Measurements from ENCODE around the gene CYTH1.

DNA sequence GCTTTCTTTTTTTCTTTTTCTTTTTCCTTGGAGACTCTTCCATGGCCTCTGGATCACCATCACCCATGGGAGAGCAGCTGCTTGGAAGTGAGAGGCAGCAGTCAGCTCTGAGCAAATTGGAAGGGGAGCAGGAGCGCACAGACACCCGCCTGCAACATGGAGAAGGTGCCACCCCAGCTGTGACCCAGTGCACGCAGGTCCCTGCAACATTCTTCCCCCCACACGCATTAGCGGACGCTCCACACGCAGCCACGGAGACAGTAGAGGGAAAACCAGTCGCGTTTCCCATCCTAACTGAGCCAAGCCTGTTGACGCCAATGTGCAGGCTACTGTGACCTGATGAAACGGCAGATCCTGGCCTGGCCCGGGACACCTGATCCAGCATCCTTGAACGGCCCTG, 20.4 kb upstream of the CYTH1 start:
- TF ChIP-seq EP300 (IDR thresholded peaks at IDR 0.05) (no peak), TFCP2L1 (CRISPR knock-in tag; IDR thresholded peaks at IDR 0.05) (no peak), CHD2 (IDR thresholded peaks at IDR 0.05; ENCODE audit: low read length, partially characterized antibody) (no peak), RFX5 (IDR thresholded peaks at IDR 0.05) (no peak)
- TF ChIP-seq, protein P1, sequence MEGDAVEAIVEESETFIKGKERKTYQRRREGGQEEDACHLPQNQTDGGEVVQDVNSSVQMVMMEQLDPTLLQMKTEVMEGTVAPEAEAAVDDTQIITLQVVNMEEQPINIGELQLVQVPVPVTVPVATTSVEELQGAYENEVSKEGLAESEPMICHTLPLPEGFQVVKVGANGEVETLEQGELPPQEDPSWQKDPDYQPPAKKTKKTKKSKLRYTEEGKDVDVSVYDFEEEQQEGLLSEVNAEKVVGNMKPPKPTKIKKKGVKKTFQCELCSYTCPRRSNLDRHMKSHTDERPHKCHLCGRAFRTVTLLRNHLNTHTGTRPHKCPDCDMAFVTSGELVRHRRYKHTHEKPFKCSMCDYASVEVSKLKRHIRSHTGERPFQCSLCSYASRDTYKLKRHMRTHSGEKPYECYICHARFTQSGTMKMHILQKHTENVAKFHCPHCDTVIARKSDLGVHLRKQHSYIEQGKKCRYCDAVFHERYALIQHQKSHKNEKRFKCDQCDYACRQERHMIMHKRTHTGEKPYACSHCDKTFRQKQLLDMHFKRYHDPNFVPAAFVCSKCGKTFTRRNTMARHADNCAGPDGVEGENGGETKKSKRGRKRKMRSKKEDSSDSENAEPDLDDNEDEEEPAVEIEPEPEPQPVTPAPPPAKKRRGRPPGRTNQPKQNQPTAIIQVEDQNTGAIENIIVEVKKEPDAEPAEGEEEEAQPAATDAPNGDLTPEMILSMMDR (IDR thresholded peaks at IDR 0.05), result no peak
